H9 (cell line): ENCODE data around the gene CALHM4. TPM values are rescaled to one million over a fixed set of nuclear protein-coding genes. Genes with fewer than 3 reads are reported as not detected.

Experiments
- DNase-seq: peaks from one replicate; pipeline ENCODE4 v3.0.0-alpha.2; 2017
- H2AFZ ChIP-seq: one replicate; pipeline ENCODE4 v1.6.1; 2013; ENCODE audit warnings: mild to moderate bottlenecking, low read length, control low read depth, moderate library complexity
- H2AK5ac ChIP-seq: 2 replicates; pipeline ENCODE4 v1.6.1; 2013; ENCODE audit warnings: low read length, control low read depth, mixed read lengths; ENCODE audit not compliant: insufficient read length
- H2BK120ac ChIP-seq: one replicate; pipeline ENCODE4 v1.6.1; 2013; ENCODE audit warnings: low read depth, mild to moderate bottlenecking, low read length, control low read depth, inconsistent platforms; ENCODE audit not compliant: poor library complexity, severe bottlenecking
- H2BK12ac ChIP-seq: 2 replicates; pipeline ENCODE4 v1.6.1; 2013; ENCODE audit warnings: low read length, control low read depth, mixed read lengths, low read depth; ENCODE audit not compliant: insufficient read length
- H2BK15ac ChIP-seq: 2 replicates; pipeline ENCODE4 v1.6.1; 2013; ENCODE audit warnings: low read depth, low read length, control low read depth
- H2BK20ac ChIP-seq: one replicate; pipeline ENCODE4 v1.6.1; 2013; ENCODE audit warnings: low read depth, mild to moderate bottlenecking, low read length, control low read depth, inconsistent platforms; ENCODE audit not compliant: poor library complexity, severe bottlenecking
- H2BK5ac ChIP-seq: 2 replicates; pipeline ENCODE4 v1.6.1; 2013; ENCODE audit warnings: low read length, control low read depth, mixed read lengths; ENCODE audit not compliant: insufficient read length
- H3K14ac ChIP-seq: 2 replicates; pipeline ENCODE4 v1.6.1; 2013; ENCODE audit warnings: low read length, control low read depth; ENCODE audit not compliant: insufficient read depth
- H3K18ac ChIP-seq: 2 replicates; pipeline ENCODE4 v1.6.1; 2013; ENCODE audit warnings: low read depth, mild to moderate bottlenecking, mixed read lengths, low read length, control low read depth; ENCODE audit not compliant: insufficient read length
- H3K23ac ChIP-seq: 2 replicates; pipeline ENCODE4 v1.6.1; 2013; ENCODE audit warnings: low read length, control low read depth, mixed read lengths, low read depth; ENCODE audit not compliant: insufficient read length
- H3K23me2 ChIP-seq: 2 replicates; pipeline ENCODE4 v1.6.1; 2013; ENCODE audit warnings: low read depth, mild to moderate bottlenecking, mixed read lengths, low read length, control low read depth; ENCODE audit not compliant: insufficient read length, poor library complexity, severe bottlenecking
- H3K27ac ChIP-seq: 2 replicates; pipeline ENCODE4 v1.5.1; 2013; ENCODE audit warnings: low read length, control low read depth, mixed read lengths, low read depth; ENCODE audit not compliant: insufficient read length
- H3K27me3 ChIP-seq: 2 replicates; pipeline ENCODE4 v1.6.1; 2013; ENCODE audit warnings: low read length, control low read depth, inconsistent platforms; ENCODE audit not compliant: insufficient read depth
- H3K4ac ChIP-seq: 2 replicates; pipeline ENCODE4 v1.6.1; 2013; ENCODE audit warnings: low read depth, mild to moderate bottlenecking, control low read depth, inconsistent platforms, low read length, moderate library complexity
- H3K4me1 ChIP-seq: 2 replicates; pipeline ENCODE4 v1.6.1; 2013; ENCODE audit warnings: low read length, control low read depth, inconsistent platforms; ENCODE audit not compliant: insufficient read depth
- H3K4me2 ChIP-seq: 2 replicates; pipeline ENCODE4 v1.6.1; 2013; ENCODE audit warnings: low read length, control low read depth, mixed read lengths; ENCODE audit not compliant: insufficient read length, insufficient read depth
- H3K56ac ChIP-seq: 2 replicates; pipeline ENCODE4 v1.6.1; 2013; ENCODE audit warnings: low read depth, mild to moderate bottlenecking, mixed read lengths, low read length, control low read depth; ENCODE audit not compliant: insufficient read length
- H3K79me1 ChIP-seq: 2 replicates; pipeline ENCODE4 v1.6.1; 2013; ENCODE audit warnings: low read depth, mild to moderate bottlenecking, moderate library complexity, low read length, control low read depth, inconsistent platforms; ENCODE audit not compliant: insufficient read depth, poor library complexity, severe bottlenecking
- H3K79me2 ChIP-seq: 2 replicates; pipeline ENCODE4 v1.6.1; 2013; ENCODE audit warnings: low read length, control low read depth, inconsistent platforms; ENCODE audit not compliant: insufficient read depth
- H3K9ac ChIP-seq: 2 replicates; pipeline ENCODE4 v1.6.1; 2013; ENCODE audit warnings: low read length, control low read depth, mixed read lengths; ENCODE audit not compliant: insufficient read length; ENCODE audit errors: extremely low read depth
- H3K9me3 ChIP-seq: one replicate; pipeline ENCODE4 v1.6.1; 2013; ENCODE audit warnings: low read depth, low read length, inconsistent platforms; ENCODE audit not compliant: control insufficient read depth
- H3T11ph ChIP-seq: one replicate; pipeline ENCODE4 v1.6.1; 2013; ENCODE audit warnings: mild to moderate bottlenecking, low read length, control low read depth, inconsistent platforms
- H4K20me1 ChIP-seq: one replicate; pipeline ENCODE4 v1.6.1; 2013; ENCODE audit not compliant: control insufficient read depth, insufficient read length, insufficient read depth
- H4K5ac ChIP-seq: 2 replicates; pipeline ENCODE4 v1.6.1; 2013; ENCODE audit warnings: low read depth, mild to moderate bottlenecking, mixed read lengths, low read length, control low read depth; ENCODE audit not compliant: insufficient read length
- H4K8ac ChIP-seq: replicated peaks from 2 replicates; pipeline ENCODE4 v1.6.1; 2013; ENCODE audit warnings: low read length, control low read depth, mixed read lengths, low read depth; ENCODE audit not compliant: insufficient read length
- H4K91ac ChIP-seq: 2 replicates; pipeline ENCODE4 v1.6.1; 2013; ENCODE audit warnings: low read depth, mild to moderate bottlenecking, moderate library complexity, mixed read lengths, low read length, control low read depth; ENCODE audit not compliant: insufficient read length
- H3K27ac Mint-ChIP-seq, 3 experiments: 2 replicates in 2 of 3; 3 replicates in 1 of 3; pipeline ENCODE4 v1.8.0; 2020 to 2021; ENCODE audit warnings: mixed read lengths in 3 of 3, mild to moderate bottlenecking in 1 of 3, moderate library complexity in 1 of 3
- H3K27me3 Mint-ChIP-seq: 2 replicates; pipeline ENCODE4 v1.8.0; 2021; ENCODE audit warnings: low read depth, mild to moderate bottlenecking, moderate library complexity, mixed read lengths
- H3K36me3 Mint-ChIP-seq, 3 experiments: 2 replicates in 2 of 3; 3 replicates in 1 of 3; pipeline ENCODE4 v1.8.0; 2020 to 2021; ENCODE audit warnings: low read depth in 3 of 3, mixed read lengths in 3 of 3; ENCODE audit not compliant: insufficient read depth in 1 of 3
- H3K4me1 Mint-ChIP-seq, 2 experiments: 2 replicates each; pipeline ENCODE4 v1.8.0; 2020; ENCODE audit warnings: mixed read lengths in 2 of 2
- H3K4me3 Mint-ChIP-seq, 2 experiments: 2 replicates in 1 of 2; 3 replicates in 1 of 2; pipeline ENCODE4 v1.8.0; 2020 to 2021; ENCODE audit warnings: mild to moderate bottlenecking in 2 of 2, mixed read lengths in 2 of 2, moderate library complexity in 1 of 2
- H3K9me3 Mint-ChIP-seq, 2 experiments: 2 replicates in 1 of 2; 3 replicates in 1 of 2; pipeline ENCODE4 v1.8.0; 2020; ENCODE audit warnings: mild to moderate bottlenecking in 2 of 2, mixed read lengths in 2 of 2, moderate library complexity in 1 of 2
- CTCF ChIP-seq: fragments of 200-600 bp; sonication (generic); conservative IDR thresholded peaks from 3 replicates; pipeline ENCODE4 v1.8.0; 2021; ENCODE audit warnings: antibody characterized with exemption, mild to moderate bottlenecking
- WGBS: extraction: QIAGEN DNeasy Blood & Tissue Kit; methylation state at CpG from one replicate; pipeline ENCODE4 v1.1.7; 2013; ENCODE audit warnings: missing lambda C conversion rate, low lambda C conversion rate, mixed read lengths; ENCODE audit not compliant: insufficient read length; ENCODE audit errors: extremely low coverage; 5-methylcytosine and 5-hydroxymethylcytosine counted together
- total RNA-seq: library from RNA; stranded (reverse); gene quantifications from 2 replicates; pipeline ENCODE4 v1.2.1, GENCODE V29; 2021

Gene CALHM4
- total RNA-seq, 1 experiment from 2014 or later: not detected

GRCh38 chr6:116518621-116519368, 34.8 kb upstream of the CALHM4 start:
- no peak overlapping the region for H3K4me2 ChIP-seq
- no peak overlapping the region for H2BK5ac ChIP-seq
- no peaks in the 10 kb centered on the region for H3K79me2 ChIP-seq
- H3T11ph ChIP-seq: no peak overlapping the region
- no peak overlapping the region for H3K56ac ChIP-seq
- H2BK120ac ChIP-seq: no peak overlapping the region
- TF ChIP-seq CTCF: no peak
- H4K20me1 ChIP-seq: no peaks in the 10 kb centered on the region
- WGBS: no CpG with 5 or more reads among the region's 4 CpGs
- no peak overlapping the region for H4K91ac ChIP-seq
- no peak overlapping the region for H2BK12ac ChIP-seq
- H3K14ac ChIP-seq: no peak overlapping the region
- Mint-ChIP-seq H3K4me1 (peaks cover 3 to 16% of the 10 kb centered on the region in 2 experiments), H3K27me3 (no peaks in the 10 kb centered on the region; the same call in 1 of the 2 replicates), H3K4me3 (no peak overlapping the region), H3K9me3 (no peaks in the 10 kb centered on the region), H3K27ac (no peak overlapping the region), H3K36me3 (no peaks in the 10 kb centered on the region)
- H3K9ac ChIP-seq: no peak overlapping the region
- no peak overlapping the region for H4K8ac ChIP-seq
- no peak overlapping the region for H4K5ac ChIP-seq
- H3K18ac ChIP-seq: no peak overlapping the region
- no peak overlapping the region for H2AFZ ChIP-seq
- H3K4ac ChIP-seq: no peak overlapping the region
- no peak overlapping the region for H2BK20ac ChIP-seq
- H3K4me1 ChIP-seq: peaks cover 4% of the 10 kb centered on the region; the same call in 1 of the 2 replicates
- H3K9me3 ChIP-seq: no peaks in the 10 kb centered on the region
- no peaks in the 10 kb centered on the region for H3K23me2 ChIP-seq
- no peak overlapping the region for H2BK15ac ChIP-seq
- H3K27ac ChIP-seq: no peak overlapping the region
- DNase-seq: no peak
- no peaks in the 10 kb centered on the region for H3K79me1 ChIP-seq
- H3K27me3 ChIP-seq: no peaks in the 10 kb centered on the region
- H2AK5ac ChIP-seq: no peak overlapping the region
- H3K23ac ChIP-seq: no peak overlapping the region
